Sciatic nerve (tissue), 2 donors: Measurements from ENCODE around the gene TTC9B. TPM values are rescaled to one million over a fixed set of nuclear protein-coding genes. Genes with fewer than 3 reads are reported as not detected.
A peak's percentile ranks its signal among the peaks of the same experiment; 100 is the strongest.

Source experiments
- ATAC-seq: fragments of 200-7000 bp; cut with Tn5 transposase; one replicate; pipeline ENCODE4 v1.9.1; 2020; ENCODE audit warnings: mild to moderate bottlenecking, moderate library complexity
- DNase-seq: peaks from one replicate; pipeline ENCODE4 v3.0.0-alpha.2; 2020; ENCODE audit warnings: low spot score
- intact Hi-C: fragments of 100-400 bp; cut with DNase I; formaldehyde crosslinking; loops from one replicate; pipeline ENCODE4 v1.14.2; 2022
- total RNA-seq: library from RNA; stranded (reverse); fragmentation: NEBNext Ultra II Directional; extraction: Animal tissue kit (Norgen Biotek cat#: 25700); gene quantifications from one replicate; pipeline ENCODE4 v1.2.1, GENCODE V29; 2021
- donor health status: DM: no; HTN: no; CAD: no.
- donor health status: DM: no; HTN: no; CAD: no.

The TTC9B gene
- total RNA-seq, 1 donor from 2014 or later: not detected

GRCh38 chr19:40251244-40251643, 33.1 kb upstream of the TTC9B start:
- ATAC-seq: no peak

DNA sequence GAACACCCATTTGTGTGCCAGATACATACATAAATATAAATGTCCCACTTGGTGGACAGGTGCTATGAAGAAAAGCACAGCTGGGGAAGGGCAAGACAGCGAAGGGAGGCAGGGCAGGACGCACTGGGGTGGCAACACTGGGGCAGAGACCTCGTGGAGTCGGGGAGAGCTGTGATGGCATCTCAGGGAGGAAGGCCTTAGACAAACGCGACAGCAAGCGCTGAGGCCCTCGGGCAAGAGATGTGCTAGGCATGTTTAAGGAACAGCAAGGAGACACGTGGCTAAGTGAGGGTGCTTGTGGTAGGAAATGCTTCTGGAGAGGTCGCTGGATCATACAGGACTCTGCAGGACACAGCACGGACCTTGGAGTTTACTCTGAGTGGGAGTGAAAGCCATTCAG, 31.6 kb upstream of the TTC9B start:
- ATAC-seq (no peak), DNase-seq (no peak)

More at GRCh38 chr19:40251244-40251643, 33.1 kb upstream of the TTC9B start:
- DNase-seq: no peak
- intact Hi-C loops: no loop called here

DNA sequence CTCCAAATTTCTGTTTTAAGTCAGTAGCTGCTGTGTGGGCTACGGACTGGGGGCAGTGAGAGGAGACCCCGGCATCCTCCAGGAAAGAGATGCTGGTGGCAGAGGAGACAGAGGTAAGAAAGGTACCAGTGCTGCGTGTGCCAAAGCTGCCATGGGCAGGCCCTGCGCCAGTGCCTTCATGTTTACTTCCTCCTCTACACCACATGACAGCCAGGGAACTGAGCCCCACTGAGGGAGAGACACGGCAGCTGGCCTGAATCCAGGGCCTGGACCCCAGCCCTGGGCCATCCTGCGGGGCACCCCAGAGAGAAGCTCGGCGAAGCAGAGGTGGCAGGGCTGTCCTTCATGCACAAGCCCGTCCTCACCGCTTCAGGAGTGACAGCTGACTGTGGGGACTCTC, 31.0 kb upstream of the TTC9B start:
- intact Hi-C loops: no loop called here

More for the DNA sequence above, 31.6 kb upstream of the TTC9B start:
- intact Hi-C loops: no loop called here

GRCh38 chr19:40247735-40248262, 29.6 kb upstream of the TTC9B start:
- intact Hi-C loops: no loop called here
- DNase-seq (no peak), ATAC-seq (no peak)

More for the DNA sequence above, 31.0 kb upstream of the TTC9B start:
- DNase-seq: no peak
- ATAC-seq: no peak

- ATAC-seq (no peak), DNase-seq (no peak)
- intact Hi-C loops: no loop called here
These were observed 29.0 kb upstream of the TTC9B start for GRCh38 chr19:40247178-40247577.

- intact Hi-C loops: no loop called here
- no peak for ATAC-seq
- DNase-seq: no peak
These were observed 28.3 kb upstream of the TTC9B start for GRCh38 chr19:40246292-40247073.

- peak; percentile 76 for ATAC-seq
- intact Hi-C loops: no loop called here
- DNase-seq: no peak
These were observed 27.4 kb upstream of the TTC9B start for GRCh38 chr19:40245506-40246128.

- DNase-seq (no peak), ATAC-seq (no peak)
- intact Hi-C loops: loop anchor here (5.0 kb wide), 1 partner anchor 1957 kb away; no protein-coding TSS in a partner anchor
These were observed 26.6 kb upstream of the TTC9B start for GRCh38 chr19:40244579-40245317.

GRCh38 chr19:40243181-40243580, 25.0 kb upstream of the TTC9B start:
- ATAC-seq: no peak
- intact Hi-C loops: loop anchor here (5.0 kb wide), 1 partner anchor 1956 kb away; no protein-coding TSS in a partner anchor

DNA sequence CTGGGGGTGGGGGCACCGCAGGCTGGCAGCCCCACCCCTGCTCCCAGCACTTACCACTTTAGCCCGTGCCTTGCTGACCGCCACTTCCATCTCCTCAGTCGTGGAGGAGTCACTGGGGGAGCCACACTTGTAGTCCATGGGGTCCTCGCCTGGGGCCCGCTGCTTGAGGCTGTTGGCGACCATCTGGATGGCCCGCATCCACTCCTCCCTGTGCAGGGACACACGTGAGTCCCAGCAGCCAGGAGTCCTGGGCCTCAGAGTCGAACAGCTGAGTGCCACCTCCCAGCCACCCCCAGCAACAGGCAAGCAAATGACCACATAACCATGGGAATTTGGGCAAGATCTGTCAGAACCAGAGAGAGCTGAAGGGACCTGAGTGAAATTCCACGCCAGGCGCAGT, 24.3 kb upstream of the TTC9B start:
- intact Hi-C loops: loop anchor here (5.0 kb wide), 1 partner anchor 1955 kb away; no protein-coding TSS in a partner anchor
- ATAC-seq: peak; percentile 1

More at GRCh38 chr19:40243181-40243580, 25.0 kb upstream of the TTC9B start:
- no peak for DNase-seq

GRCh38 chr19:40241809-40242384, 23.7 kb upstream of the TTC9B start:
- ATAC-seq: peak; percentile 78
- intact Hi-C loops: loop anchor here (5.0 kb wide), 1 partner anchor 1955 kb away; no protein-coding TSS in a partner anchor
- peak; percentile 77 for DNase-seq

More for the DNA sequence above, 24.3 kb upstream of the TTC9B start:
- no peak for DNase-seq

DNA sequence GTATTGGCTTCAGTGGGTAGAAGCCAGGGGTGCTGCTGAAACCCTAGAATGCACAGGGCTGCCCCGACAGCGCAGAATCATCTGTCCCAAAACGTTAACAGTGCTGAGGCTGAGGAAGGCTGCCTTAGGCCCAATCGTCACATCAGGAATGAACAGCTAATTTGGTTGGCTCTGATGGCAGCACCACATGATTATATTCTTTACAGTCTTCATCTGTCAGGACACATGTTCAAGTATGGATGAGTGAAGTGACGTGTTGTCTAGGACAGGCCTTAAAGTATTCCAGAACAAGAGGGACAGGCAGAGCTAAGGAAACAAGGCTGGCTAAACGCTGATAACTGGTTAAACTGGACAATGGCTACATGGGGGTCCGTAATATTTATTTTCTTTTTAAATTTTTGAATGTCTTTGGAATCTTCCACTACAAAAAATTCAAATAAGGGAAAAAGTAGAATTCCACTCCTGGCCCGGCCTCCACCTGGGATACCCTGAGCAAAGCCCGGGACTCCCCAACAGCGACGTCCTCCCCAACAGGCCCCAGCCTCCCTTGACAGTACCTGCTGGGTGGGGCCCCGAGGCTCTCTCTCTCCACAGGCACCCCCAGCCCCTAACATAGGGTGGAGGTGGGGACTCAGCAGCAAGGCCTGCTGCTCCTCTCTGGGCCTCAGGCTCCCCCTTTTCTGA, 23.1 kb upstream of the TTC9B start:
- intact Hi-C loops: loop anchor here (5.0 kb wide), 1 partner anchor 1954 kb away; no protein-coding TSS in a partner anchor
- DNase-seq (no peak), ATAC-seq (no peak)

DNA sequence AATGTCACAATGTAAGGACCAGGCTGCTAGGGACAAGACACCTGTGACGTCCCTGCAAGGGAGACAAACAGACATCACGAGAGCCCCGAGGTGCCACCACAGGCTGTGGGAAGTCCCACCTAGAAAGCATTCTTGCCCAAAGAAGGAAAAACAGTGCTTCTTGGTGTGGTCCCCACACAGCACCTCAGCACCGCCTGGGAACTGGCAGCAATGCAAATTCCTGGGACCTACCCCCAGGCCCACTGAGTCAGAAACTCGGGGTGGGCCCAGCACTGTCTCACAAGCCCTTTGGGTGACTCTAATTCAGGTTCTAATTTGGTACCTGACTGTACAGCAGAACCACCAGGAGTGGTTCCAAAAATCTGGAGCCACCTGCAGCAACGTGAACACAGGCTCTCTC, 22.1 kb upstream of the TTC9B start:
- ATAC-seq (no peak), DNase-seq (no peak)
- intact Hi-C loops: loop anchor here (5.0 kb wide), 1 partner anchor 1953 kb away; no protein-coding TSS in a partner anchor

- intact Hi-C loops: loop anchor here (5.0 kb wide), 1 partner anchor 1952 kb away; no protein-coding TSS in a partner anchor
- ATAC-seq (no peak), DNase-seq (no peak)
These were observed 21.4 kb upstream of the TTC9B start for GRCh38 chr19:40239415-40240226.

DNA sequence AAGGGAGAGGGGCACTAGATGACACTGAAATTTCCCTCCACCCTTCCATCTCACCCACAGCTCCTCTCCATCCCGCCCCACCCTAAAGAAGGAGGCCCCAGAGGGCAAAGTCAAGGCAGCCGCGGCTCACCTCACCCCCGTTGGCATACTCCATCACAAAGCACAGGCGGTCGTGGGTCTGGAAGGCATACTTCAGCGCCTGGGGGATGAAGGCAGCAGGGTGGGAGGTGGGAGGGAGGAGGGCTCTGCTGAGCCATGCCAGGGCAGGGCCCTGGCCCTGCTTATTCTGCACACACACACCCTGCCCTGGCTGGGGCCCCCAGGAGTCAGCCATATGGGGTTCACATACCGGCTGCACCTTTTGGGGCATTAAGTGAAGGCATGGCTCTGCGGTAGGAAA, 20.6 kb upstream of the TTC9B start:
- intact Hi-C loops: no loop called here
- no peak for ATAC-seq
- no peak for DNase-seq

DNA sequence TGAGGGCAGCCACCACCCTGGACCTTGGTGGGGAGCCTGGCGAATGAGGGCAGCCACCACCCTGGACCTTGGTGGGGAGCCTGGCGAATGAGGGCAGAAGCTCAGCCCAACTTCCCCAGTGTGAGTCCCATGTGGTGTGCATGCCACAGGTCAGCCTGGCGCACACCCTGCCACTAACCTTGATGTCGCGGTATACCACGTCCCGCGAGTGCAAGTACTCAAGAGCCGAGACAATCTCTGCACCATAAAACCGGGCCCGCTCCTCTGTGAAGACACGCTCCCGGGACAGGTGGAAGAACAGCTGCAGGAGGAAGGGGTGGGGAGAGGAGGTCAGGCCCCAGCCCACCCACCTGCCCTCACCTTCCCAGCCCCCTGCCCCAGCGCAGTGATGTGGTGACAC, 19.6 kb upstream of the TTC9B start:
- ATAC-seq (no peak), DNase-seq (no peak)
- intact Hi-C loops: no loop called here

DNA sequence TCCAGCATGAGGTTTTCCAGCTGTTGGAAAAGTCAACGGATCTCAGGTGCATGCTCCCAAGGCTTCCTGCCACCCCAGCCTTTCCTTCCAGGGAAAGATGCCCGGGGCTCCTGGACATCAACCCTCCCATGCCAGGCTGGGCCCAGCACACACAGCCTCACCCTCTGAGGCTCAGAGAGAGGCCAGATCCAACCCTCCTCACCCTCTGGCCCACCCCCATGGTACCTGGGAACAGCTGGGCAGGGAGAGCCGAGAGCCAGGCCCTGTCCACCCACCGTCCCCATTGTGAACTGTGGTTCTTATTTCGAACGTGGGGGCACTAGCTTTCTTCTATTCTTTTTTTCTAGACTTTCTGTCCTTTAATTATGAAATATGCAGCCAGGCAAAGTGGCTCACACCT, 18.2 kb upstream of the TTC9B start:
- ATAC-seq (no peak), DNase-seq (no peak)
- intact Hi-C loops: no loop called here

- ATAC-seq (no peak), DNase-seq (no peak)
- intact Hi-C loops: no loop called here
These were observed 17.8 kb upstream of the TTC9B start for GRCh38 chr19:40236026-40236355.
